Activated naive CD4-positive, alpha-beta T cell treated with anti-CD3 and anti-CD28 coated beads, Interleukin-2, amount 10 ng/mL, durations not matched to agents 7 days and 5 days (primary cell): ENCODE measurements around the gene SULF2.

ENCODE experiments used
- CTCF ChIA-PET: fragments of 350-600 bp; sonication (Branson Sonifier 250); formaldehyde crosslinking; loops from one replicate; lab custom pipeline; 2021; ENCODE audit warnings: antibody characterized with exemption; lab: Charles Lee
- DNase-seq: peaks from one replicate; pipeline ENCODE4 v3.0.0-alpha.2; 2020
- H3K27ac Mint-ChIP-seq: one replicate; pipeline ENCODE4 v1.8.0; 2021; ENCODE audit warnings: mild to moderate bottlenecking, moderate library complexity, mixed read lengths
- H3K27me3 Mint-ChIP-seq: one replicate; pipeline ENCODE4 v1.8.0; 2021; ENCODE audit warnings: mild to moderate bottlenecking, mixed read lengths
- H3K36me3 Mint-ChIP-seq: one replicate; pipeline ENCODE4 v1.8.0; 2021; ENCODE audit warnings: mixed read lengths
- H3K4me1 Mint-ChIP-seq: one replicate; pipeline ENCODE4 v1.8.0; 2021; ENCODE audit warnings: mixed read lengths
- H3K4me3 Mint-ChIP-seq: one replicate; pipeline ENCODE4 v1.8.0; 2021; ENCODE audit warnings: mild to moderate bottlenecking, moderate library complexity, mixed read lengths
- H3K9me3 Mint-ChIP-seq: one replicate; pipeline ENCODE4 v1.8.0; 2021; ENCODE audit warnings: mixed read lengths

Gene SULF2

DNA sequence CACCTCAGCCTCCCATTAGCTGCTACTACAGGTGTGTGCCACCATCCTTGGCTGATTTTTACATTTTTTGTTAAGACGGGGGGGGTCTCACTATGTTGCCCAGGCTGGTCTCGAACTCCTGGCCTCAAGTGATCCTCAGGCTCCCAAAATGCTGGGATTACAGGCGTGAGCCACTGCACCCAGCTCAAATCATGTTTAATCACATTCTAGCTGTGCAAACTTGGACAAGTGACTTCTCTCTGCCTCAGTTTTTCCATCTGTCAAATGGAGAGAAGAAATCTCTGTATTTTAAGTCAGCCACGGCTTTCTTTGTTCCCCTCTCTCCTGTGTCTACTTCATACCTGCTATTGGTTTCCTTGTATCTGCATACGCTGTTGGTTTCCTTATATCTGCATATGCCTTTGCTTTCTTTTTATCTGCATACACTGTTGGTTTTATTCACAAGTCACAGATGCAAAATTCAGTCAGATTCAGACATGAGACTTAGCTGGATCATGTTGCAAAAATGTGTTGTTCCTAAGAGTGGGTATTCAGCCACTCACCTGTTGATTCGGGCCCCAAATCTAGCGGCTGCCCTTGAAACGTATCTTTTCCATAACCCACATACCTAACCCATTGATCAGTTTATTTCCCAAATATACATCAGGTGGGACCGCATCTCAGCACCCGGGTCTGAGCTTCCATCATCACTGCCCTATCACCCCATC, 30.2 kb downstream of the SULF2 start:
- no peak for DNase-seq
- Mint-ChIP-seq H3K27me3 (peaks cover 51% of the 10 kb centered on the region), H3K9me3 (no peaks in the 10 kb centered on the region), H3K27ac (no peak overlapping the region), H3K4me3 (no peak overlapping the region), H3K36me3 (no peaks in the 10 kb centered on the region), H3K4me1 (peaks cover 5% of the 10 kb centered on the region)
- CTCF ChIA-PET, result no interaction called here

DNA sequence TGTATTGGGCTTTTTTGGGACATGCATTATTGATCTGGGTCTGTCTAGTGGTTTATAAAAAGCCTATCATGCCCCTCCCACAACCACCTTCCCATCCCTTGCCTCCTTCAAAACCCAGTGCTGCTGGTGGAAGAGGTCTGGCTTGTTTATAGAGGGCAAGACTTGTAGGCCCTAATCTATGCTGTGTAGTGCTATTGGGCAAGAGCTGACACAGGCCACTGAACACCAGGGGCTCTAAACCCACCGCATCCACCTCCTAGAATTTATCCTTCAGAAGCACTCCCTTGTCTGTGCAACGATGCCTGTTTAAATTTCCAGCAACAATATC, 30.9 kb downstream of the SULF2 start:
- CTCF ChIA-PET, result no interaction called here
- H3K4me1 Mint-ChIP-seq, result peaks cover 10% of the 10 kb centered on the region
- no peak overlapping the region for H3K4me3 Mint-ChIP-seq
- peaks cover 45% of the 10 kb centered on the region for H3K27me3 Mint-ChIP-seq
- no peak for DNase-seq
- H3K27ac Mint-ChIP-seq, result no peak overlapping the region
- no peaks in the 10 kb centered on the region for H3K9me3 Mint-ChIP-seq
- no peaks in the 10 kb centered on the region for H3K36me3 Mint-ChIP-seq

DNA sequence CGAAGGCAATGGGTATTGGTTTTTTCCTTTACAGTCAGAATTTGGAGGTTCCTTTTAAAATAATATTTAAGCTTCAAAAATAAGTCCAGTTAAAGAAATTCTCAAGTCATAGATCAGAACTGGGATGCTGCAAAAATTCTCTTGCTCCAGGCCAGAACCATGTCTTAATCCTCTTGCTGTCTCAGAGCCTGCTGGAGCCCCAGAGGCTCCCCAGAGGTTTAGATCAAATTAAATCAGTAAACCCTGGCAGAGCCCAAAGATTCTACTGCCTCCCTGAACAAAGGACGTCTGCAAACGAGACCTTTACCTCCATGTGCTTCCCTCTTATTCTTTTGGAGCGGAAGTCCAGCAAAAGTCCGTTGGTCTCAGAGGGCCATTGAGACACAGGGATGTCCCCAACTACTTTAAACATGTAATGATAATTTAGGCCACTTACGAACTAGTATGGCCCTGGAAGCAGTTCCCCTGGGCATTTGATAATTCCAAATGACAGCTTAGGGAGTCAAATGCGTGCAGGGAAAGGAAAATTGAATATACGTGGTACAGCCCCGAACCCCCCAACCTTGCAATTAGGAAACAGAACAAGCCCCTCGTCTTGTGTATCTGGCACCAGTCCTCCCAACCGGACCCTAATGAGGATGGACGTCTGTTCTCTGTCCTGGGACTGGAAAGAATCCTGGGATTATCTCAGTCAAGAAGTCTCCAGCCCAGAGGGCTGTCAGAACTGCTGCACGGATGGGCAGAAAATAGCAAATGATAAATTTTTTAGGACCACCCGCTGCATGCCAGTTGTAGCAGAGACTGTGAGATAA, 31.5 kb downstream of the SULF2 start:
- DNase-seq, result no peak
- Mint-ChIP-seq H3K4me3 (no peak overlapping the region), H3K36me3 (no peaks in the 10 kb centered on the region), H3K9me3 (no peaks in the 10 kb centered on the region), H3K27me3 (peaks cover 43% of the 10 kb centered on the region), H3K4me1 (peaks cover 16% of the 10 kb centered on the region), H3K27ac (no peak overlapping the region)
- CTCF ChIA-PET, result no interaction called here

DNA sequence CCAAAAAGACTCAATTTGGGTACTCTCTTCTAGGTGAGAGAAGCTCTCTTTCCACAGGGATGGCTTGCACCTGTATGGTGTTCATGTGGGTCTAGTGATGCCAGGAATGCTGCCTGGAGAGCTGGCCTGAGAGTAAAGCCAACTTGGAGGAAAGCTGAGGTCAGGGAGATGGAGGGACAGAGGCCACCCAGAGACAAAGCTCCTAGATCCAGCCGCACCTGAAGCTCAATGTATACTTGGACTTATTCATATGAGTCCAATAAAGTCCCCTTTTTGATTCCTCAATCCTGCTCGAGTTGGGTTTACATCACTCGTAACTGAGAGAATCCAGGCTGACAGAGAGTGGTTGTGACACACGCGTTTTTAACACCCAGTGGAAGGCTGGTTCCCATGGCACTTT, 33.8 kb downstream of the SULF2 start:
- H3K4me3 Mint-ChIP-seq, result no peak overlapping the region
- no peak overlapping the region for H3K27ac Mint-ChIP-seq
- H3K4me1 Mint-ChIP-seq, result peaks cover 33% of the 10 kb centered on the region
- DNase-seq, result no peak
- no peaks in the 10 kb centered on the region for H3K36me3 Mint-ChIP-seq
- no peaks in the 10 kb centered on the region for H3K9me3 Mint-ChIP-seq
- peaks cover 36% of the 10 kb centered on the region for H3K27me3 Mint-ChIP-seq
- CTCF ChIA-PET, result no interaction called here

DNA sequence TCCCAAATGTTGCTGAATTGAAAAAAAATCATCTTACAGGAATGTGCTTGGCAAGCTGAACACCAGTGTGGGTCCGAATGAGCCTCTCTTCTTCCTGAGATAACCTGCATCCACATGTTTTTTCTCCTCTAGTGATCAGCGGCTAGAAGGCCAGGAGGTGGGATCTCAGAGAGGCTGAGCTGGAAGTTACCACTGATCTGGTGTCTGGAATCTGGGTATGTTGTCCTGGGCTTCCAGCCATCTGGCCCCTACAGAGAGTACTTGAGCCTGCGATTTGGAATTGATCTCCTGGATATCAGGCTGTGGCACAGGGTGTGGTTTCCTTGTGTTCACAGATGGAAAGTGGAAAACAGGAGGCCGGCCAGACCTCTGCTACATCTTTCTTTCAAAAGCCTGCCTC, 35.9 kb downstream of the SULF2 start:
- Mint-ChIP-seq H3K4me1 (peaks cover 33% of the 10 kb centered on the region), H3K27ac (no peak overlapping the region), H3K36me3 (no peaks in the 10 kb centered on the region), H3K27me3 (peaks cover 44% of the 10 kb centered on the region), H3K4me3 (no peak overlapping the region), H3K9me3 (no peaks in the 10 kb centered on the region)
- no peak for DNase-seq
- CTCF ChIA-PET, result no interaction called here

DNA sequence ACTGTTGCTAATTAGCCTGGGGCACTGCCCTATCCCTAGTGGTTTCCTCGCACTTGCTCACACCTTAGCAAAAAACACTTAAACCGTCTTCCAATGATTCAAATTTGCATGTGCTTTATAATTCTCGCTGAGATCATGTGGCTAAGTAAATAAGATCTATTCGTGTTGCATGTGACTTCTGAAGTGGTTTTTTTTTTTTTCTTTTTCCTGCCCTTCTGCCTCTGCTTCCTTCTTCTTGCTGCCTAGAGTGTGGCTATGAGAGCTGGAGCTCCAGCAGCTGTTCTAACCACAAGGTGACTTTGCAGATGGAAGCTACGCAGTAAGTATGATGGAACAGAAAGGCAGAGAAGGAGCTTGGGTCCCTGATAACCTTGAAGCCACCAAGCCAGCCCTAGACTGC, 36.5 kb downstream of the SULF2 start:
- Mint-ChIP-seq H3K27me3 (peaks cover 45% of the 10 kb centered on the region), H3K9me3 (no peaks in the 10 kb centered on the region), H3K4me3 (no peak overlapping the region), H3K4me1 (peaks cover 33% of the 10 kb centered on the region), H3K27ac (no peak overlapping the region), H3K36me3 (no peaks in the 10 kb centered on the region)
- CTCF ChIA-PET, result no interaction called here
- peak; percentile 41 for DNase-seq

DNA sequence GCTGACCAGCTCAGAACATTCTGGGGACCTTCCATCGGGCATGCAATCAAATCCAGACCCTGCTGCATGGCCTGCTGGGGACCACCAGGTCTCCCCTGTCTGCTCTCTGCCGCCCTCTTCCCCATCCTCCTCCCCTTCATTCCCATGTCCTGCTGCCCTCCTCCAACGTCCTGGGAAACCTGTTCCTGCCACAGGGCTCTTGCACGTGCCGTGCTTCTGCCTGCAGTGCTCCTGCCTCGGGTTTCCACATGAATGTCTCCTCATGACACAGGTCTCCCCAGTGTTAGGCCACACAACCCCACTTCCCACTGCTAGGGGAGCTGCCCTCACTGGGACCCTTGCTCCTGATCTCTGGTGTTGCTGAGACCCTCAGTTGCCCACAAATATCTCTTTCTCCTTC, 37.2 kb downstream of the SULF2 start:
- DNase-seq, result no peak
- peak overlapping the region; percentile 26 for H3K27ac Mint-ChIP-seq
- no peak overlapping the region for H3K4me3 Mint-ChIP-seq
- H3K9me3 Mint-ChIP-seq, result no peaks in the 10 kb centered on the region
- CTCF ChIA-PET, result no interaction called here
- no peaks in the 10 kb centered on the region for H3K36me3 Mint-ChIP-seq
- peaks cover 47% of the 10 kb centered on the region for H3K27me3 Mint-ChIP-seq
- peaks cover 33% of the 10 kb centered on the region for H3K4me1 Mint-ChIP-seq

DNA sequence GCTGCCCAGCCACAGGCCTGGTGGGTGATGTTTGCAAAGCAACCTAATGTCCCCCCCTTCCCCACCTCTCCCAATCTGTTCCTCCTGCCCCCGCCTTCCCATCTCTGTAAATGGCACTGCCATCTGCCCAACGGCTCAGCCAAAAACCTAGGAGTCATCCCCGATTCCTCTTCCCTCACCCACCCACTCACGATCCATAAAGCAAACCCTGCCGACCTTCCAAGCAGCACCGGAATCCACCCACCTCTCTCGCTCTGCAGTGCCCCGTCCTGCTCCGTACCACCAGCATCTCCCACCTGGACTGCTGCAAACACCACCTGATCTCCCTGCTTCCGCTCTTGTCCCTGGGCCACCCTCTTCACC, 37.6 kb downstream of the SULF2 start:
- H3K36me3 Mint-ChIP-seq, result no peaks in the 10 kb centered on the region
- H3K4me1 Mint-ChIP-seq, result peaks cover 33% of the 10 kb centered on the region
- peaks cover 47% of the 10 kb centered on the region for H3K27me3 Mint-ChIP-seq
- no peak overlapping the region for H3K27ac Mint-ChIP-seq
- no peak for DNase-seq
- H3K9me3 Mint-ChIP-seq, result no peaks in the 10 kb centered on the region
- H3K4me3 Mint-ChIP-seq, result no peak overlapping the region
- CTCF ChIA-PET, result no interaction called here

DNA sequence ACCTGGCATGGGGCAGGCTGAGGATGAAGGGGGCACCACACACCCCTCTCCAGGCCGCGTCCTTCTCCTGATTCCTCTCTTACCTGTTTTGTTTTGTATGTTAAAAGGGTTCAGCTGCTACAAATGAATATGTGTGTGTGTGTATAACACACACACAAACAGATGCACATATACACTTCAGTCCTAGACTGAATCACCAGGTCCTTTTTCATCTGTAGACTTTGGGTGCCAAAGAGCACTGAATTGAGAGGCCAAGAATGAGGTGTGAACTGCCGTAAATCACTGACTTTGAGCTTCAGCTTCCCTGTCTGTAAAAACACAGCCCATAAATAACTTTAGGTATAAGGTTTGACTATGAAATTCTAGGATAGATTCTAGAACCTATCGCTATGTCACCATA, 40.5 kb downstream of the SULF2 start:
- CTCF ChIA-PET, result no interaction called here
- no peak for DNase-seq
- Mint-ChIP-seq H3K4me3 (no peak overlapping the region), H3K36me3 (no peaks in the 10 kb centered on the region), H3K27me3 (peaks cover 48% of the 10 kb centered on the region), H3K27ac (no peak overlapping the region), H3K4me1 (peaks cover 27% of the 10 kb centered on the region), H3K9me3 (no peaks in the 10 kb centered on the region)

DNA sequence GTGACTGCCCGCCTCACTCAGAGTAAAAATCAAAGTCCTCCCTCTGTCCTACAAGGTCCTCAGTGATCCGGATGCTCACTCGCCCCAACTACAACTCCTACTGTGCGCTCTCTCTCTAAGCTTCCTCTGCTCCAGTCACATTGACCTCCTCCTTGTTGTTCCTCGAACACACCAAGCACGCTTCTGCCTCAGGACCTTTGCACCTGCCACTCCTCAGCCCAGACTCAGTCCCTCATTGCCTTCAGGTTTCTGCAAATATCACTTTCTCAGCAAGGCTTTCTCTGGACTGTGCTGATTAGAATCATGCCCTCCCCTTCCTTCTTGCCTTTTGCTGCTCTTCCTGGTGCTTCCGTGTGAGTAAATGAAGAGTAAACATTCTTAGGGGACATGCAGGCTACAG, 41.6 kb downstream of the SULF2 start:
- no peaks in the 10 kb centered on the region for H3K9me3 Mint-ChIP-seq
- peaks cover 16% of the 10 kb centered on the region for H3K4me1 Mint-ChIP-seq
- no peak for DNase-seq
- CTCF ChIA-PET, result no interaction called here
- no peaks in the 10 kb centered on the region for H3K36me3 Mint-ChIP-seq
- no peak overlapping the region for H3K4me3 Mint-ChIP-seq
- no peak overlapping the region for H3K27ac Mint-ChIP-seq
- H3K27me3 Mint-ChIP-seq, result peaks cover 55% of the 10 kb centered on the region

DNA sequence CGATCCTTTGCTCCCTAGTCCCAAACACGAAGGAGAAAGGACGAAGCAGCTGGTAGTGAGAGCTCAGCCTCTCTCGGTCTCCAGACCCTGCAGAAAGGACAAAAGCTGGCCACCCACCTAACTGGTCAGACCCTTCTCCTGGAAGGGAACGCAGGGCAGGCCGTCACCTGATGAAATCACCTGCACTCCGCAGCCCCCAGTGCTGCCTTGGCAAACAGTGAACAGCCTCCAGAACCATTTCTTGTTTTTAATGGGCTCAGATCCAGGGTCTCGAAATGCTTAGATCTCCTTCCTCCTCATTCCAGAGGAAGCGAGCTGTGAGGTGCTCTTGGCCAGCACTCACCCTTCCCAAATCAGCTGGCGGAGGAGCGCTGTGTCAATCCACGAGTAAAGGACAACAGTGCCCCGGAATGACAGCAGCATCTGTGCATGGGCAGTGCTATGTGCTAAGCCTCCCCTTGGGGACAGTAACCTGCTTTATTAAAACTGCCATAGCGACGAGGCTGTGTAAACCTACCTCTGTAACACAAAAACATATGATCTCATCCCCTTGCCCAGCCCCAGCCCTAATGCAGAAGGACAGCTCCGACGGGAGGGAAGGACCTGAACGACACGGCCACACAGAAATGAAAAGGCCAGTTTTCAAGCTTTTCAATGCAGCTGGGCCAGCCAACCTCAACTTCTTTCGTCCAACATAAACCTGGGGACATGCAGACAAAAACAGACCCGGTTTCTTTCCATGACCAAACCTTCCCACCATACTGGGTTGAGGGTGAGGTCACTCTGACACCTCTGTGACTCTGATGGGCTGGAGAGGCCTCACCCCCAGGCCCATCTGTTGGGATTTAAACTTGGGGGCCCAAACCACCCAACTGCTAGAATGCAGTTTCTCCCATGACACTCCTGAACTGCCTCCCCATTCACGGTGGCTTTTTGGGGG, 43.3 kb downstream of the SULF2 start:
- DNase-seq, result no peak
- no peak overlapping the region for H3K27ac Mint-ChIP-seq
- no peak overlapping the region for H3K4me3 Mint-ChIP-seq
- H3K27me3 Mint-ChIP-seq, result peaks cover 57% of the 10 kb centered on the region
- CTCF ChIA-PET, result no interaction called here
- H3K9me3 Mint-ChIP-seq, result no peaks in the 10 kb centered on the region
- H3K4me1 Mint-ChIP-seq, result peaks cover under 1% of the 10 kb centered on the region
- H3K36me3 Mint-ChIP-seq, result no peaks in the 10 kb centered on the region

DNA sequence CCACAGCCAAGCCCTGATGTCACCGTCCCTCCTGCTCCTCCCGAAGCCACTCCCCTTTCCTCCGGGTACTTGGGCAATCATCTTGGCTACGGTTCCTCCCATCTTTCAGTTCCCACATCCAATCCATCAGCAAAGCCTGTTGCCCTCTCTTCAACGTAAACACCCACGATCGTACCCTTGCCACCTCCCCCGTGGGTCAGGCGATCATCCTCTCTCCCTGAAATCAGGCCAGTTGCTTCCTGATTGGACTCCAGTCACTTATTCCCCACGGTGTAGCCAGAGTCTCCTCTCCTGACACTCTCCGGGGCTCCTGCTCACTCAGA, 44.5 kb downstream of the SULF2 start:
- no peaks in the 10 kb centered on the region for H3K4me1 Mint-ChIP-seq
- no peaks in the 10 kb centered on the region for H3K36me3 Mint-ChIP-seq
- CTCF ChIA-PET, result no interaction called here
- H3K27me3 Mint-ChIP-seq, result peaks cover 55% of the 10 kb centered on the region
- no peak for DNase-seq
- H3K9me3 Mint-ChIP-seq, result no peaks in the 10 kb centered on the region
- H3K27ac Mint-ChIP-seq, result no peak overlapping the region
- no peak overlapping the region for H3K4me3 Mint-ChIP-seq

DNA sequence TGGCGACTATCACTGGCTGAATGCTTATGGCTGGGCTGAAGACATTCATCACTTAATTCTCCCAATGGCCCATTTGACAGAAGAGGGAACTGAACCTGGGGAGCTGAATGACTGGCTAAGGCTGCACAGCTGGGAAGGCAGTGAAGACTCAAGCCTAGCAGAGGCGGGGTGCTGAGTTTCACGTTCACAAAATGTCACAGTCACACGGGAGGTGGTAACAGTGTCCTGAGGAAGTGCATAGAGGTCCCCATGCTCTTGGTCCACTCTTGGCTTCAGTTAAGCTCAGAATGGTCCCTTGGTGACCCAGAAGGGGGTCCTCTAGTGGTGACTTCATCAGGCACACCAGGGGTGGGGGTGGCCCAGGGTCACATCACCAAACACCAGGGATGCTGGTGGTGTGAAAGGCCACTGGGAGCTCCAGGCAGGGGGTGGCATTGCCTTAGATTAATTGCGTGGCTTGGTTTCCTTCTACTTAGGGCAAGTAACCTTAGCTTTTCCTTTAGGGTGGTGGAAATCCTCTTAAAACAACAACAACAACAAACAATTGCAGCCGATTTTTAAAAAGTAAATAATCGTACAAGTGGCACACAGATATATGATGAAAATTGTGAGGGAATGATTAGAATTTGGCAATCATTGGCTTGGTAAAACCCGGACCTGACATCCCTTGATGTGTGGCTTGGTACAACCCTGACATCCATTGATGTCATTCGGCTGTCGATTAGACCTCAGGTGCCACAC, 45.0 kb downstream of the SULF2 start:
- Mint-ChIP-seq H3K27me3 (peaks cover 52% of the 10 kb centered on the region), H3K27ac (no peak overlapping the region), H3K4me1 (no peaks in the 10 kb centered on the region), H3K36me3 (no peaks in the 10 kb centered on the region), H3K9me3 (no peaks in the 10 kb centered on the region), H3K4me3 (no peak overlapping the region)
- CTCF ChIA-PET, result no interaction called here
- DNase-seq, result no peak

DNA sequence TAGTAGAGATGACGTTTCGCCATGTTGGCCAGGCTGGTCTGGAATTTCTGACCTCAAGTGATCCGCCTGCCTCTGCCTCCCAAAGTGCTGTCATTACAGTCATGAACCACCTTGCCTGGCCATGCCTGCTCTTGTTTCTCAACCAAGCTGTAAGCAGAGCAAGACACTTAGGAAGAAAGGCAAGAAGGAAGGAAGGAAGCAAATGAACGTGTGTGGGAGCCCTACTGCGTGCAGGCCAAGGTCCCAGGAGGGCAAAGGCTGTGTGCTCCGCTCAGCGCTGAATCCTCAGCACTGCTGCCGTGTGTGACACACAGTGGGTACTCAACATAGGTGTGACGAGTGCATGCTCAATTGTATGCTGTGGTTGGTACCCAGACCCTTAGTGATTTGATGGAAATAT, 47.4 kb downstream of the SULF2 start:
- DNase-seq, result no peak
- no peaks in the 10 kb centered on the region for H3K9me3 Mint-ChIP-seq
- H3K27me3 Mint-ChIP-seq, result peaks cover 50% of the 10 kb centered on the region
- peaks cover 2% of the 10 kb centered on the region for H3K4me1 Mint-ChIP-seq
- H3K27ac Mint-ChIP-seq, result no peak overlapping the region
- CTCF ChIA-PET, result no interaction called here
- no peak overlapping the region for H3K4me3 Mint-ChIP-seq
- no peaks in the 10 kb centered on the region for H3K36me3 Mint-ChIP-seq
